Transverse colon (tissue), 4 donors: Measurements from ENCODE around the gene BTNL2.

Experiments used
- EP300 ChIP-seq: sonication (generic); formaldehyde crosslinking; IDR thresholded peaks from one replicate; pipeline ENCODE4 v1.6.1; 2017; ENCODE audit warnings: antibody characterized with exemption, low read depth
- POLR2A ChIP-seq: fragments of 450-650 bp; IDR thresholded peaks from one replicate; pipeline ENCODE4 v1.6.1; 2016; ENCODE audit warnings: antibody characterized with exemption, mild to moderate bottlenecking, moderate library complexity
- POLR2AphosphoS5 ChIP-seq, 3 donors: sonication (generic); formaldehyde crosslinking; IDR thresholded peaks; one replicate each; pipeline ENCODE4 v1.6.1; 2016; ENCODE audit warnings: antibody characterized with exemption in 3 of 3
- TF ChIP-seq, protein P1 (sequence below), 5 experiments: fragments of 200-600 bp in 3 of 5; fragments of 450-650 bp in 2 of 5; sonication (generic) in 3 of 5; IDR thresholded peaks; 1 replicate in 2 of 5; 2 replicates in 3 of 5; pipeline ENCODE4 v1.5.1; 2016 to 2017; ENCODE audit warnings: antibody characterized with exemption in 5 of 5, inconsistent platforms in 3 of 5, mild to moderate bottlenecking in 2 of 5, moderate library complexity in 1 of 5

DNA sequence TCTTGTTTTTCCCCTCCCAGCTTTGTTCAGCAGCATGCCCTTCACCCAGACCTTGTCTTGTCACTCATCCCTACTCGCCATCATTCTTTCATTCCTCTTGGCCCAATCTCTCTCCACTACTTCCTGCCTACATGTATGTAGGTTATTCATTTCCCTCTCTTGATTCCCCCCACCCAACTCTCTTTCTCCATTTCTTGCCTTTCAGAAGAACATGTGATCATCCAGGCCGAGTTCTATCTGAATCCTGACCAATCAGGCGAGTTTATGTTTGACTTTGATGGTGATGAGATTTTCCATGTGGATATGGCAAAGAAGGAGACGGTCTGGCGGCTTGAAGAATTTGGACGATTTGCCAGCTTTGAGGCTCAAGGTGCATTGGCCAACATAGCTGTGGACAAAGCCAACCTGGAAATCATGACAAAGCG is 35.3 kb upstream of the BTNL2 start:
- TF ChIP-seq, protein P1, sequence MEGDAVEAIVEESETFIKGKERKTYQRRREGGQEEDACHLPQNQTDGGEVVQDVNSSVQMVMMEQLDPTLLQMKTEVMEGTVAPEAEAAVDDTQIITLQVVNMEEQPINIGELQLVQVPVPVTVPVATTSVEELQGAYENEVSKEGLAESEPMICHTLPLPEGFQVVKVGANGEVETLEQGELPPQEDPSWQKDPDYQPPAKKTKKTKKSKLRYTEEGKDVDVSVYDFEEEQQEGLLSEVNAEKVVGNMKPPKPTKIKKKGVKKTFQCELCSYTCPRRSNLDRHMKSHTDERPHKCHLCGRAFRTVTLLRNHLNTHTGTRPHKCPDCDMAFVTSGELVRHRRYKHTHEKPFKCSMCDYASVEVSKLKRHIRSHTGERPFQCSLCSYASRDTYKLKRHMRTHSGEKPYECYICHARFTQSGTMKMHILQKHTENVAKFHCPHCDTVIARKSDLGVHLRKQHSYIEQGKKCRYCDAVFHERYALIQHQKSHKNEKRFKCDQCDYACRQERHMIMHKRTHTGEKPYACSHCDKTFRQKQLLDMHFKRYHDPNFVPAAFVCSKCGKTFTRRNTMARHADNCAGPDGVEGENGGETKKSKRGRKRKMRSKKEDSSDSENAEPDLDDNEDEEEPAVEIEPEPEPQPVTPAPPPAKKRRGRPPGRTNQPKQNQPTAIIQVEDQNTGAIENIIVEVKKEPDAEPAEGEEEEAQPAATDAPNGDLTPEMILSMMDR (IDR thresholded peaks at IDR 0.05), result no peak
- TF ChIP-seq EP300, result no peak
- TF ChIP-seq POLR2A, result no peak
- no peak for TF ChIP-seq POLR2AphosphoS5 (IDR thresholded peaks at IDR 0.05)
